HUES6 (cell line): Measurements from ENCODE around the gene PHETA1.

Experiments
- H3K27ac ChIP-seq: 2 replicates; pipeline ENCODE4 v1.7.0; 2013; ENCODE audit warnings: low read depth, mild to moderate bottlenecking, low read length, inconsistent platforms
- H3K27me3 ChIP-seq: 2 replicates; pipeline ENCODE4 v1.6.1; 2013; ENCODE audit warnings: low read length; ENCODE audit not compliant: control insufficient read depth, insufficient read depth
- H3K36me3 ChIP-seq: 2 replicates; pipeline ENCODE4 v1.6.1; 2013; ENCODE audit warnings: low read length; ENCODE audit not compliant: control insufficient read depth, insufficient read depth
- H3K4me1 ChIP-seq: 2 replicates; pipeline ENCODE4 v1.6.1; 2013; ENCODE audit warnings: low read length; ENCODE audit not compliant: control insufficient read depth, insufficient read depth
- H3K4me3 ChIP-seq: 2 replicates; pipeline ENCODE4 v1.5.1; 2013; ENCODE audit warnings: low read depth, low read length
- H3K9ac ChIP-seq: one replicate; pipeline ENCODE4 v1.6.1; 2013; ENCODE audit warnings: mild to moderate bottlenecking, low read length
- H3K9me3 ChIP-seq: 2 replicates; pipeline ENCODE4 v1.6.1; 2013; ENCODE audit warnings: low read depth, low read length; ENCODE audit not compliant: control insufficient read depth, insufficient read depth

The PHETA1 gene

GRCh38 chr12:111354511-111354910, 14.4 kb downstream of the PHETA1 start:
- no peak overlapping the region for H3K9ac ChIP-seq
- no peaks in the 10 kb centered on the region for H3K36me3 ChIP-seq
- H3K27me3 ChIP-seq = no peaks in the 10 kb centered on the region
- no peak overlapping the region for H3K27ac ChIP-seq
- no peak overlapping the region for H3K4me3 ChIP-seq
- no peaks in the 10 kb centered on the region for H3K4me1 ChIP-seq
- no peaks in the 10 kb centered on the region for H3K9me3 ChIP-seq

GRCh38 chr12:111353603-111354295, 15.1 kb downstream of the PHETA1 start:
- peaks cover 6% of the 10 kb centered on the region for H3K9me3 ChIP-seq
- H3K27me3 ChIP-seq = no peaks in the 10 kb centered on the region
- H3K9ac ChIP-seq = no peak overlapping the region

GRCh38 chr12:111353026-111353425, 15.9 kb downstream of the PHETA1 start:
- peaks cover 12% of the 10 kb centered on the region for H3K9me3 ChIP-seq
- H3K4me3 ChIP-seq = no peak overlapping the region
- no peak overlapping the region for H3K27ac ChIP-seq
- no peaks in the 10 kb centered on the region for H3K4me1 ChIP-seq
- H3K36me3 ChIP-seq = no peaks in the 10 kb centered on the region
- no peak overlapping the region for H3K9ac ChIP-seq
- H3K27me3 ChIP-seq = no peaks in the 10 kb centered on the region

More at GRCh38 chr12:111353603-111354295, 15.1 kb downstream of the PHETA1 start:
- no peak overlapping the region for H3K4me3 ChIP-seq
- H3K36me3 ChIP-seq = no peaks in the 10 kb centered on the region
- H3K4me1 ChIP-seq = no peaks in the 10 kb centered on the region
- no peak overlapping the region for H3K27ac ChIP-seq

GRCh38 chr12:111352296-111352993, 16.4 kb downstream of the PHETA1 start:
- H3K9ac ChIP-seq = no peak overlapping the region
- peaks cover 3% of the 10 kb centered on the region; the same call in 1 of the 2 replicates for H3K36me3 ChIP-seq
- H3K9me3 ChIP-seq = peaks cover 18% of the 10 kb centered on the region
- H3K27me3 ChIP-seq = no peaks in the 10 kb centered on the region
- no peak overlapping the region for H3K27ac ChIP-seq
- no peak overlapping the region for H3K4me3 ChIP-seq
- no peaks in the 10 kb centered on the region for H3K4me1 ChIP-seq

- Histone ChIP-seq H3K27ac (no peak overlapping the region), H3K4me3 (no peak overlapping the region), H3K9me3 (peaks cover 24% of the 10 kb centered on the region), H3K36me3 (peaks cover 3% of the 10 kb centered on the region; the same call in 1 of the 2 replicates), H3K4me1 (no peaks in the 10 kb centered on the region), H3K9ac (no peak overlapping the region), H3K27me3 (no peaks in the 10 kb centered on the region)
Observed at GRCh38 chr12:111351026-111351425, 17.9 kb downstream of the PHETA1 start.

- H3K27ac ChIP-seq = no peak overlapping the region
- H3K9ac ChIP-seq = no peak overlapping the region
- H3K36me3 ChIP-seq = peaks cover 3% of the 10 kb centered on the region; the same call in 1 of the 2 replicates
- no peak overlapping the region for H3K4me3 ChIP-seq
- no peaks in the 10 kb centered on the region for H3K4me1 ChIP-seq
- H3K9me3 ChIP-seq = peaks cover 24% of the 10 kb centered on the region
- no peaks in the 10 kb centered on the region for H3K27me3 ChIP-seq
Observed at GRCh38 chr12:111349748-111350520, 19.0 kb downstream of the PHETA1 start.

GRCh38 chr12:111349101-111349747, 19.7 kb downstream of the PHETA1 start:
- Histone ChIP-seq H3K36me3 (peaks cover 3% of the 10 kb centered on the region; the same call in 1 of the 2 replicates), H3K9ac (no peak overlapping the region), H3K4me1 (no peaks in the 10 kb centered on the region), H3K9me3 (peaks cover 24% of the 10 kb centered on the region), H3K27me3 (no peaks in the 10 kb centered on the region), H3K27ac (no peak overlapping the region), H3K4me3 (no peak overlapping the region)

- Histone ChIP-seq H3K4me3 (no peak overlapping the region), H3K9ac (no peak overlapping the region), H3K27me3 (no peaks in the 10 kb centered on the region), H3K4me1 (no peaks in the 10 kb centered on the region), H3K36me3 (peaks cover 3% of the 10 kb centered on the region; the same call in 1 of the 2 replicates), H3K9me3 (peaks cover 24% of the 10 kb centered on the region), H3K27ac (no peak overlapping the region)
Observed at GRCh38 chr12:111347891-111348644, 20.8 kb downstream of the PHETA1 start.

GRCh38 chr12:111344254-111344875, 24.5 kb downstream of the PHETA1 start:
- H3K9ac ChIP-seq = no peak overlapping the region
- H3K27me3 ChIP-seq = no peaks in the 10 kb centered on the region
- no peak overlapping the region for H3K27ac ChIP-seq
- peaks cover 24% of the 10 kb centered on the region for H3K9me3 ChIP-seq
- H3K36me3 ChIP-seq = peaks cover 3% of the 10 kb centered on the region; the same call in 1 of the 2 replicates
- H3K4me1 ChIP-seq = peaks cover 3% of the 10 kb centered on the region
- H3K4me3 ChIP-seq = no peak overlapping the region

- Histone ChIP-seq H3K9me3 (peaks cover 13% of the 10 kb centered on the region), H3K9ac (no peak overlapping the region), H3K27me3 (no peaks in the 10 kb centered on the region), H3K4me3 (no peak overlapping the region), H3K27ac (no peak overlapping the region), H3K36me3 (peaks cover 3% of the 10 kb centered on the region; the same call in 1 of the 2 replicates), H3K4me1 (peaks cover 6% of the 10 kb centered on the region)
Observed at GRCh38 chr12:111343181-111343580, 25.7 kb downstream of the PHETA1 start.
